Activated CD4-positive, CD25-positive, alpha-beta regulatory T cell treated with anti-CD3 and anti-CD28 coated beads, Interleukin-2, amount 50 U/mL, for 24 hours (primary cell): ENCODE data around the gene CDC42.

ENCODE experiments used
- ATAC-seq, 2 donors: fragments of 150-1000 bp; cut with Tn5 transposase; one replicate each; pipeline ENCODE4 v1.10.0; 2021; ENCODE audit warnings: mild to moderate bottlenecking in 1 of 2, moderate library complexity in 1 of 2

CDC42 gene

GRCh38 chr1:22038036-22038435 lies 14.5 kb upstream of the CDC42 start:
- no peak for ATAC-seq

- peak; percentile 98 to 99 for ATAC-seq
Measured at GRCh38 chr1:22039594-22040285, 12.8 kb upstream of the CDC42 start.

- ATAC-seq = no peak
Measured at GRCh38 chr1:22040286-22040623, 12.3 kb upstream of the CDC42 start.

- no peak for ATAC-seq
Measured at GRCh38 chr1:22041505-22041904, 11.0 kb upstream of the CDC42 start.

GRCh38 chr1:22043198-22043769 lies 9.2 kb upstream of the CDC42 start:
- ATAC-seq = no peak

- ATAC-seq = no peak
Measured at GRCh38 chr1:22044690-22045420, 7.7 kb upstream of the CDC42 start.

GRCh38 chr1:22045604-22046228 lies 6.8 kb upstream of the CDC42 start:
- ATAC-seq = no peak

GRCh38 chr1:22048351-22049192 lies 3.9 kb upstream of the CDC42 start:
- peak; percentile 30 to 58 for ATAC-seq

GRCh38 chr1:22050330-22050729 lies 2.2 kb upstream of the CDC42 start:
- no peak for ATAC-seq

- ATAC-seq = no peak
Measured at GRCh38 chr1:22051607-22052114, 848 bp upstream of the CDC42 start.

- peak; percentile 15 to 22 for ATAC-seq
Measured at GRCh38 chr1:22053017-22053860, 730 bp downstream of the CDC42 start.

GRCh38 chr1:22053861-22054770 lies 1.6 kb downstream of the CDC42 start:
- peak in 1 of 2 donors; percentile 5 for ATAC-seq

- ATAC-seq = no peak
Measured at GRCh38 chr1:22055463-22055862, 3.0 kb downstream of the CDC42 start.

- no peak for ATAC-seq
Measured at GRCh38 chr1:22056043-22056442, 3.5 kb downstream of the CDC42 start.

- no peak for ATAC-seq
Measured at GRCh38 chr1:22056936-22057335, 4.4 kb downstream of the CDC42 start.

GRCh38 chr1:22057861-22058260 lies 5.4 kb downstream of the CDC42 start:
- ATAC-seq = no peak

- ATAC-seq = no peak
Measured at GRCh38 chr1:22064751-22065402, 12.4 kb downstream of the CDC42 start.

- ATAC-seq = no peak
Measured at GRCh38 chr1:22071511-22071910, 19.0 kb downstream of the CDC42 start.

- ATAC-seq = no peak
Measured at GRCh38 chr1:22074803-22075202, 22.3 kb downstream of the CDC42 start.

GRCh38 chr1:22075718-22076117 lies 23.2 kb downstream of the CDC42 start:
- ATAC-seq = no peak
